Measurements from ENCODE around the gene SLC27A1.
"Not testable (repeated sequence)": the region's sequence is repeated elsewhere in the genome, so short reads cannot be mapped to it uniquely, and the experiment has no call there.

SLC27A1 gene

GRCh38 chr19:17511724-17512573, 41.6 kb downstream of the SLC27A1 start:
- DNase-seq: peak; percentile 90

GRCh38 chr19:17512574-17512939, 42.2 kb downstream of the SLC27A1 start:
- DNase-seq: no peak

- DNase-seq: no peak
Observed at GRCh38 chr19:17515408-17516149, 45.3 kb downstream of the SLC27A1 start.

- DNase-seq: no peak
Observed at GRCh38 chr19:17517898-17518297, 47.6 kb downstream of the SLC27A1 start.

- not testable (repeated sequence) for DNase-seq
Observed at GRCh38 chr19:17518654-17519053, 48.3 kb downstream of the SLC27A1 start.

GRCh38 chr19:17519967-17520366, 49.6 kb downstream of the SLC27A1 start:
- DNase-seq: no peak

- no peak for DNase-seq
Observed at GRCh38 chr19:17520865-17521264, 50.5 kb downstream of the SLC27A1 start.

- no peak for DNase-seq
Observed at GRCh38 chr19:17522988-17523872, 52.9 kb downstream of the SLC27A1 start.

GRCh38 chr19:17524651-17525050, 54.3 kb downstream of the SLC27A1 start:
- no peak for DNase-seq

GRCh38 chr19:17525141-17525540, 54.8 kb downstream of the SLC27A1 start:
- no peak for DNase-seq

- DNase-seq: no peak
Observed at GRCh38 chr19:17526922-17527321, 56.6 kb downstream of the SLC27A1 start.

GRCh38 chr19:17527326-17527725, 57.0 kb downstream of the SLC27A1 start:
- DNase-seq: no peak

- DNase-seq: no peak
Observed at GRCh38 chr19:17528610-17529009, 58.3 kb downstream of the SLC27A1 start.

GRCh38 chr19:17529239-17530158, 59.2 kb downstream of the SLC27A1 start:
- no peak for DNase-seq

- DNase-seq: no peak
Observed at GRCh38 chr19:17530586-17530985, 60.3 kb downstream of the SLC27A1 start.

- no peak for DNase-seq
Observed at GRCh38 chr19:17532116-17532515, 61.8 kb downstream of the SLC27A1 start.

- no peak for DNase-seq
Observed at GRCh38 chr19:17532557-17532956, 62.2 kb downstream of the SLC27A1 start.

GRCh38 chr19:17534767-17535166, 64.4 kb downstream of the SLC27A1 start:
- no peak for DNase-seq

GRCh38 chr19:17536955-17537354, 66.6 kb downstream of the SLC27A1 start:
- DNase-seq: no peak

GRCh38 chr19:17538684-17539237, 68.4 kb downstream of the SLC27A1 start:
- no peak for DNase-seq

All from fibroblast of skin of scalp (primary cell).